RWPE2 (cell line): Measurements from ENCODE around the gene GALNT18.

Experiments
- ATAC-seq: fragments of 200-7000 bp; cut with Tn5 transposase; 3 replicates; pipeline ENCODE4 v1.9.1; 2021; ENCODE audit warnings: low read depth
- DNase-seq: peaks from one replicate; pipeline ENCODE4 v3.0.0-alpha.2; 2020; ENCODE audit warnings: low spot score
- H3K27ac ChIP-seq: fragments of 450-650 bp; 2 replicates; pipeline ENCODE4 v1.5.1; 2017; ENCODE audit warnings: mild to moderate bottlenecking; ENCODE audit not compliant: poor library complexity, severe bottlenecking
- H3K27me3 ChIP-seq: fragments of 250-450 bp; sonication (Bioruptor Pico); 2 replicates; pipeline ENCODE4 v1.5.1; 2021; ENCODE audit warnings: mild to moderate bottlenecking, moderate library complexity; ENCODE audit not compliant: insufficient read depth, poor library complexity, severe bottlenecking
- H3K36me3 ChIP-seq: fragments of 250-450 bp; sonication (Bioruptor Pico); 2 replicates; pipeline ENCODE4 v1.5.1; 2020; ENCODE audit warnings: low read depth, mild to moderate bottlenecking, moderate library complexity
- H3K4me1 ChIP-seq: fragments of 250-450 bp; sonication (Bioruptor Pico); 2 replicates; pipeline ENCODE4 v1.5.1; 2021; ENCODE audit warnings: mild to moderate bottlenecking, moderate library complexity; ENCODE audit not compliant: insufficient read depth, poor library complexity, severe bottlenecking
- H3K4me3 ChIP-seq: fragments of 250-450 bp; sonication (Bioruptor Pico); 2 replicates; pipeline ENCODE4 v1.5.1; 2021; ENCODE audit warnings: mild to moderate bottlenecking, moderate library complexity; ENCODE audit not compliant: severe bottlenecking
- H3K9me3 ChIP-seq: fragments of 250-450 bp; sonication (Bioruptor Pico); 2 replicates; pipeline ENCODE4 v1.5.1; 2021; ENCODE audit warnings: mild to moderate bottlenecking, moderate library complexity; ENCODE audit not compliant: severe bottlenecking
- CTCF ChIP-seq: fragments of 450-650 bp; IDR thresholded peaks from one replicate; pipeline ENCODE4 v1.5.1; 2017; ENCODE audit warnings: mild to moderate bottlenecking, moderate library complexity; ENCODE audit not compliant: poor library complexity, severe bottlenecking

The GALNT18 gene

GRCh38 chr11:11416917-11417316 is 204.9 kb downstream of the GALNT18 start:
- DNase-seq: no peak
- Histone ChIP-seq H3K4me1 (peaks cover 13% of the 10 kb centered on the region), H3K9me3 (no peaks in the 10 kb centered on the region), H3K36me3 (no peaks in the 10 kb centered on the region), H3K27me3 (no peaks in the 10 kb centered on the region), H3K4me3 (no peak overlapping the region), H3K27ac (peak overlapping the region; percentile 17)
- peak; percentile 91 for ATAC-seq
- TF ChIP-seq CTCF: no peak

GRCh38 chr11:11416502-11416901 is 205.3 kb downstream of the GALNT18 start:
- H3K27me3 ChIP-seq: no peaks in the 10 kb centered on the region
- ATAC-seq (no peak), DNase-seq (no peak)
- H3K36me3 ChIP-seq: no peaks in the 10 kb centered on the region
- no peaks in the 10 kb centered on the region for H3K9me3 ChIP-seq
- TF ChIP-seq CTCF: no peak
- H3K27ac ChIP-seq: peak overlapping the region; percentile 17
- no peak overlapping the region for H3K4me3 ChIP-seq
- H3K4me1 ChIP-seq: peaks cover 13% of the 10 kb centered on the region

GRCh38 chr11:11415901-11416300 is 205.9 kb downstream of the GALNT18 start:
- Histone ChIP-seq H3K36me3 (no peaks in the 10 kb centered on the region), H3K27me3 (no peaks in the 10 kb centered on the region), H3K4me3 (no peak overlapping the region), H3K27ac (no peak overlapping the region), H3K4me1 (peaks cover 13% of the 10 kb centered on the region), H3K9me3 (no peaks in the 10 kb centered on the region)
- DNase-seq (no peak), ATAC-seq (no peak)
- TF ChIP-seq CTCF: no peak

- Histone ChIP-seq H3K4me3 (no peak overlapping the region), H3K4me1 (peaks cover 15% of the 10 kb centered on the region)
- no peak for ATAC-seq
These were observed 206.8 kb downstream of the GALNT18 start for GRCh38 chr11:11414996-11415395.

GRCh38 chr11:11413776-11414175 is 208.0 kb downstream of the GALNT18 start:
- TF ChIP-seq CTCF: no peak
- DNase-seq (no peak), ATAC-seq (no peak)
- H3K9me3 ChIP-seq: no peaks in the 10 kb centered on the region
- no peak overlapping the region for H3K4me3 ChIP-seq
- H3K4me1 ChIP-seq: peaks cover 18% of the 10 kb centered on the region
- no peak overlapping the region for H3K27ac ChIP-seq
- H3K27me3 ChIP-seq: no peaks in the 10 kb centered on the region
- H3K36me3 ChIP-seq: no peaks in the 10 kb centered on the region

More at GRCh38 chr11:11414996-11415395, 206.8 kb downstream of the GALNT18 start:
- H3K27me3 ChIP-seq: no peaks in the 10 kb centered on the region
- H3K36me3 ChIP-seq: no peaks in the 10 kb centered on the region
- H3K27ac ChIP-seq: no peak overlapping the region
- DNase-seq: no peak
- no peak for TF ChIP-seq CTCF
- no peaks in the 10 kb centered on the region for H3K9me3 ChIP-seq
